PC-9 (cell line): Measurements from ENCODE around the gene KRT76. TPM values are rescaled to one million over a fixed set of nuclear protein-coding genes. Genes with fewer than 3 reads are reported as not detected.
A peak's percentile ranks its signal among the peaks of the same experiment; 100 is the strongest.

ENCODE experiments used
- BruUV-seq: library from RNA; stranded (reverse); fragments of 400-500 nt; replicated peaks from 2 replicates; lab custom pipeline; 2021; lab: Mats Ljungman, UMichigan
- CTCF ChIA-PET: fragments of 300-600 bp; sonication (Branson Sonifier 250); formaldehyde crosslinking; loops from one replicate; lab custom pipeline; 2022; ENCODE audit warnings: antibody characterized with exemption; lab: Charles Lee
- POLR2A ChIA-PET: fragments of 300-600 bp; sonication (Branson Sonifier 250); formaldehyde crosslinking; loops from one replicate; lab custom pipeline; 2022; ENCODE audit warnings: antibody characterized with exemption; ENCODE audit not compliant: unreplicated experiment; lab: Charles Lee
- DNase-seq, 2 experiments: peaks; one replicate each; pipeline versions ENCODE4 v3.0.0 to v3.0.0-alpha.2; 2015 to 2022; ENCODE audit warnings: mixed read lengths in 1 of 2
- H2AFZ ChIP-seq: fragments of 200-600 bp; sonication (generic); 2 replicates; pipeline ENCODE4 v1.8.1; 2017; ENCODE audit warnings: antibody characterized with exemption
- H3F3A ChIP-seq: fragments of 200-600 bp; sonication (generic); 2 replicates; pipeline ENCODE4 v1.8.1; 2017; ENCODE audit warnings: antibody characterized with exemption, mild to moderate bottlenecking, low read depth; ENCODE audit not compliant: insufficient read depth
- H3K27ac ChIP-seq: fragments of 200-600 bp; sonication (generic); 2 replicates; pipeline ENCODE4 v1.6.1; 2016; ENCODE audit warnings: mixed run types
- H3K27me3 ChIP-seq: fragments of 200-600 bp; sonication (generic); 2 replicates; pipeline ENCODE4 v1.6.1; 2016; ENCODE audit warnings: low read depth, mixed run types; ENCODE audit not compliant: insufficient read depth
- H3K36me3 ChIP-seq: fragments of 200-600 bp; sonication (generic); 2 replicates; pipeline ENCODE4 v1.6.1; 2016; ENCODE audit warnings: low read depth, mixed run types
- H3K4me1 ChIP-seq: fragments of 200-600 bp; sonication (generic); replicated peaks from 2 replicates; pipeline ENCODE4 v1.6.1; 2016; ENCODE audit warnings: mixed run types; ENCODE audit not compliant: insufficient read depth
- H3K4me2 ChIP-seq: fragments of 200-600 bp; sonication (generic); 2 replicates; pipeline ENCODE4 v1.6.1; 2017; ENCODE audit warnings: mixed run types
- H3K4me3 ChIP-seq: fragments of 200-600 bp; sonication (generic); 2 replicates; pipeline ENCODE4 v1.6.1; 2016; ENCODE audit warnings: mixed run types
- H3K79me2 ChIP-seq: fragments of 200-600 bp; sonication (generic); 2 replicates; pipeline ENCODE4 v1.6.1; 2017; ENCODE audit warnings: low read depth, mixed run types
- H3K9me2 ChIP-seq: fragments of 200-600 bp; sonication (generic); 2 replicates; pipeline ENCODE4 v1.8.1; 2017; ENCODE audit warnings: mild to moderate bottlenecking; ENCODE audit not compliant: insufficient read depth
- H3K9me3 ChIP-seq: fragments of 200-600 bp; sonication (generic); 2 replicates; pipeline ENCODE4 v1.8.1; 2016; ENCODE audit warnings: low read depth; ENCODE audit not compliant: insufficient read depth
- H4K20me1 ChIP-seq: fragments of 200-600 bp; sonication (generic); 2 replicates; pipeline ENCODE4 v1.8.1; 2017; ENCODE audit not compliant: insufficient read depth
- EZH2 ChIP-seq: fragments of 200-600 bp; sonication (generic); IDR thresholded peaks from 2 replicates; pipeline ENCODE4 v1.8.0; 2017; ENCODE audit warnings: antibody characterized with exemption, low read depth
- intact Hi-C: fragments of 100-400 bp; cut with micrococcal nuclease; formaldehyde crosslinking; loops from one replicate; pipeline ENCODE4 v1.10.0; 2022; ENCODE audit not compliant: unreplicated experiment
- total RNA-seq: library from RNA; stranded (reverse); gene quantifications from 2 replicates; pipeline ENCODE4 v1.2.3, GENCODE V29; 2021
- TF ChIP-seq, protein P1 (sequence below): fragments of 200-600 bp; sonication (generic); conservative IDR thresholded peaks from 2 replicates; pipeline ENCODE4 v1.6.1; 2017; ENCODE audit warnings: mixed run types, antibody characterized with exemption, mild to moderate bottlenecking, moderate library complexity

The KRT76 gene
- total RNA-seq, 1 experiment from 2014 or later = not detected

DNA sequence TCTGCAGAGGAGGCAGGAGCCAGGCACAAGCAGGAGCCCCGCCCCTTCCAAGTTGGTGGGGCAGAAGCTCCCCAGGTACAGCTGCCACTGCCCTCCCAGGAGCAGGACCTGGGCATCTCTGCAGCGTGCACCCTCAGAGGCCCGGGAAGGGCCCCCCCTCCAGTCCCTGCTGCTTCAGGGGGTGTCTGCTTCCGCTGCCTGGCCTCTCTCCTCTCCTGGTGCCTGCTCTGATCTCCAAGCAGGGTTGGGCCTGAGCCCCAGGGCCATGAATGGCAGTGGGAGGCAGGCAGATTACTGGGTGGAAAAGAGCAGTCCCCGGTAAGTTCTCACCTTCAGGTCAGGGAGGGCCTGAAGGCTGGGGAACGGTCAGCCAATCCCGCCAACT lies 35.0 kb downstream of the KRT76 start:
- intact Hi-C loops = loop anchor here (5.0 kb wide), 1 partner anchor 125 kb away; no protein-coding TSS in a partner anchor
- no peak overlapping the region for H3K4me2 ChIP-seq
- H3K79me2 ChIP-seq = no peaks in the 10 kb centered on the region
- H4K20me1 ChIP-seq = no peaks in the 10 kb centered on the region
- no peaks in the 10 kb centered on the region for H3K27me3 ChIP-seq
- no peaks in the 10 kb centered on the region for H3K36me3 ChIP-seq
- ChIA-PET CTCF (no interaction called here), POLR2A (no interaction called here)
- no peak overlapping the region for H2AFZ ChIP-seq
- BruUV-seq = no TSS peak
- no peak overlapping the region for H3K4me3 ChIP-seq
- no peaks in the 10 kb centered on the region for H3K4me1 ChIP-seq
- no peaks in the 10 kb centered on the region for H3K9me2 ChIP-seq
- H3F3A ChIP-seq = no peaks in the 10 kb centered on the region
- H3K27ac ChIP-seq = no peak overlapping the region
- TF ChIP-seq, protein P1, sequence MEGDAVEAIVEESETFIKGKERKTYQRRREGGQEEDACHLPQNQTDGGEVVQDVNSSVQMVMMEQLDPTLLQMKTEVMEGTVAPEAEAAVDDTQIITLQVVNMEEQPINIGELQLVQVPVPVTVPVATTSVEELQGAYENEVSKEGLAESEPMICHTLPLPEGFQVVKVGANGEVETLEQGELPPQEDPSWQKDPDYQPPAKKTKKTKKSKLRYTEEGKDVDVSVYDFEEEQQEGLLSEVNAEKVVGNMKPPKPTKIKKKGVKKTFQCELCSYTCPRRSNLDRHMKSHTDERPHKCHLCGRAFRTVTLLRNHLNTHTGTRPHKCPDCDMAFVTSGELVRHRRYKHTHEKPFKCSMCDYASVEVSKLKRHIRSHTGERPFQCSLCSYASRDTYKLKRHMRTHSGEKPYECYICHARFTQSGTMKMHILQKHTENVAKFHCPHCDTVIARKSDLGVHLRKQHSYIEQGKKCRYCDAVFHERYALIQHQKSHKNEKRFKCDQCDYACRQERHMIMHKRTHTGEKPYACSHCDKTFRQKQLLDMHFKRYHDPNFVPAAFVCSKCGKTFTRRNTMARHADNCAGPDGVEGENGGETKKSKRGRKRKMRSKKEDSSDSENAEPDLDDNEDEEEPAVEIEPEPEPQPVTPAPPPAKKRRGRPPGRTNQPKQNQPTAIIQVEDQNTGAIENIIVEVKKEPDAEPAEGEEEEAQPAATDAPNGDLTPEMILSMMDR = no peak
- TF ChIP-seq EZH2 = no peak
- no peak for DNase-seq
- H3K9me3 ChIP-seq = no peaks in the 10 kb centered on the region

DNA sequence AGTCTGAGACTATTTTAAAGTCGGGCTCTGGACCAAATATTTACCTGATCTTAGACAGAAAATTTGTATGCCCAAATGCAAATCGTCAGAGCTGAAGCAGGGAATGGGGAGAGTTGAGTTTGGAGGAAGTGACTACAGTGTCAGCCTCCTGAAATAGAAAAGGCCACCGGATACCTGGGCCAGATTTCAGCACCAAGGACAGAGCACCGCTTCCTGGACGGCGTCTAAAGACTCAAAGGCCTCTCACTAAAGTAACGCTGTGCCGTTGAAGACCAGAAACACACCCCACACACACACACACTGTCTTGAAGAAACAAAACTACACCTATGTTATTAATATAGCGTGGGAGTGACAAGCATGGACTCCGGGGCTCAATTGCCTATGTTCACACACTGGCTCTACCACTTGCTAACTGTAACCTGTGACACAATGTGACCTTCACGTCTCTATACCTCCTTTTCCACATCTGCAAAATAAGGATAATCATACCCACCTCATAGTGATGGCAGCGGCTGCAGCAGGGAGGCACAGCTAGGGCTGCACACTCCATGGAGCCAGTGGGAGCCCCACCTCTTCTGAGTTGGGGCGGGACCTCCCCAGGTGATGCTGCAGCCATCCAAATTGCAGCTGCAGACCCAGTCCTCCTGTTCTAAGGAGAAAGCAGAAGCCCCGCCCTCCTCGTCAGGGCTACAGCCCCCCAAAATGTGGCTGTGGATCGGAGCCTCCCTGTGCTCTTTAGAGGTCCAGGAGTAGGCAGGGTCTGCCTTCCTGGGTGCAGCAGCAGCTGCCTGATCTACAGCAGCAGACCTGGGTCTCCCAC lies 35.6 kb downstream of the KRT76 start:
- Histone ChIP-seq H3K36me3 (no peaks in the 10 kb centered on the region), H3K4me2 (no peak overlapping the region), H3K27me3 (no peaks in the 10 kb centered on the region), H3K4me3 (no peak overlapping the region), H3K79me2 (no peaks in the 10 kb centered on the region), H2AFZ (no peak overlapping the region), H3F3A (no peaks in the 10 kb centered on the region), H3K27ac (no peak overlapping the region), H3K9me2 (no peaks in the 10 kb centered on the region), H4K20me1 (no peaks in the 10 kb centered on the region), H3K9me3 (no peaks in the 10 kb centered on the region), H3K4me1 (no peaks in the 10 kb centered on the region)
- CTCF ChIA-PET = no interaction called here
- POLR2A ChIA-PET = no interaction called here
- intact Hi-C loops = loop anchor here (5.0 kb wide), 1 partner anchor 126 kb away; no protein-coding TSS in a partner anchor
- peak; percentile 53 to 69 for DNase-seq
- BruUV-seq = no TSS peak
- TF ChIP-seq EZH2 = no peak
- TF ChIP-seq, protein P1 = no peak

DNA sequence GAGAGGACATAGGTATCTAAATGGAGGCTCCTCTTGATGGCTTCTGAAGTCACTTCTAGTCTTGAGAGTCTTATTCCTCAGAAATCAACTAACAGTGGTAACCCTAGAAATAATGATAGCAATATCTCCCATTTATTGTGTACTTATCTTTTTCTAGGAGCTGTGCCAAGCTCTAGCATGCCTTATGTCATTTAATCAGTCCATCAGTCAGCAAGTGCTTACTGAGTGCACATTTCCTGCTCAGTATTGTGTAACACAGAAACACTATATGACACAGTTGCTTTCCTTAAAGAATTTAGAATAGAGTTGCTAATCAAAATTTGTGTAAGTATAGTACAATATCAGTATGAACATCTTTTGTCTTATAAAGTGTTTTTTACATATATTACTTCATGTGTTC lies 36.6 kb downstream of the KRT76 start:
- no peaks in the 10 kb centered on the region for H3K4me1 ChIP-seq
- H3K4me3 ChIP-seq = no peak overlapping the region
- H3K36me3 ChIP-seq = no peaks in the 10 kb centered on the region
- ChIA-PET CTCF (no interaction called here), POLR2A (no interaction called here)
- no peaks in the 10 kb centered on the region for H3K9me3 ChIP-seq
- no peaks in the 10 kb centered on the region for H4K20me1 ChIP-seq
- intact Hi-C loops = loop anchor here (5.0 kb wide), 1 partner anchor 127 kb away; no protein-coding TSS in a partner anchor
- no peaks in the 10 kb centered on the region for H3K9me2 ChIP-seq
- H3K4me2 ChIP-seq = no peak overlapping the region
- peak in 1 of 2 experiments; percentile 78 for DNase-seq
- no TSS peak for BruUV-seq
- no peaks in the 10 kb centered on the region for H3K79me2 ChIP-seq
- no peaks in the 10 kb centered on the region for H3F3A ChIP-seq
- no peak overlapping the region for H2AFZ ChIP-seq
- no peaks in the 10 kb centered on the region for H3K27me3 ChIP-seq
- no peak for TF ChIP-seq EZH2
- TF ChIP-seq, protein P1 = no peak
- H3K27ac ChIP-seq = no peak overlapping the region
